Measurements from ENCODE around the gene CTNND2.

The CTNND2 gene

DNA sequence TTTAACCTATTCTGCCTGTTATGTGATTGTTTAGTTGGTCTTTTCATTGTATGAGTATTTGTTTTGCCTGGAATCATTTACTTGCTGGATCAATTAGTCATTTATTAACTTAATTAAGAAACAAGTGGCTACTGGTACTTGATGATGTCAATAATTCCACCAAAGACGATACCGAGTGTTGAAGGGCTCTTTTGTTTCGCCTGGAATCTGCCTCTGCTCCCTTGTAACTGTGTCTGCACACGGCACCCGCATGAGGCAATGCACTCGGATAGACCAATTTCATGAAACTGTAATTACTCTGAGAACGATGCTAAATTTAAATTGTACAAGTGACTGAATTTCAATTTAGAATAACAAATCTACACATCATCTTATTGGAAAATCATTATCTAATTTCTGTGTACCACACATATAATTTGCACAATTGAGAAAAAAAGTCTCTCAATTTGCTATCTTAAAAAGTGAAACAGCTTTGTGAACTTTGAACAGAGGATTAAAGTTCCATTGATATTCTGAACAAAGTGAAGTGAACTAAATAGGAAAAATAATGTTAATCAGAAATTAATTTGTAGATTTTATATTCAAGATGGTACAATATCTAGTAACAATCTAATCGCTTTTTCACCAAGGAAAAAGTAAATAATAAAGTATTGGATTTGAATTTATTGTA, 143.2 kb downstream of the CTNND2 start:
- DNase-seq (ENCODE audit: low spot score), result no peak

DNA sequence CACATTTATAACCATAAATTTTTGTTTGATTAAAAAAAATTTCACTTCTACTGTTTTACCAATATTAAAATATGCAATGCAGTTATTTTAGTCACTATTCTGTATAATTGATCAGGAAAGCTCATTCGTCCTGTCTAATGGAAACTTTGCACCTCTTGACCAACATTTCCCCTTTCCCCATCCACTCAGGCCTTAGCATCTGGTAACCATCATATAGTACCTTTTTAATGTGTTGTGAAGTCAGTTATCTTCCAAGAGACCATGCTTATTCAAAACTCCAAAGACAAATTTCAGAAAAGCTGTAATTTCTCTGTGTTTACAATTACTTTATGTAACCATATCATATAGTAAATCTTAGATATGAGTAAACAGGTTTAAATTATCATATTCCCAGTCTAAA, 145.9 kb downstream of the CTNND2 start:
- DNase-seq (ENCODE audit: low spot score), result no peak

- DNase-seq (ENCODE audit: low spot score), result no peak
These were observed 146.6 kb downstream of the CTNND2 start for GRCh38 chr5:11757661-11758060.

- DNase-seq (ENCODE audit: low spot score), result no peak
These were observed 167.2 kb downstream of the CTNND2 start for GRCh38 chr5:11737010-11737409.

- DNase-seq (ENCODE audit: low spot score), result no peak
These were observed 169.9 kb downstream of the CTNND2 start for GRCh38 chr5:11734369-11734768.

- DNase-seq (ENCODE audit: low spot score), result no peak
These were observed 170.4 kb downstream of the CTNND2 start for GRCh38 chr5:11733840-11734192.

GRCh38 chr5:11733185-11733839, 170.9 kb downstream of the CTNND2 start:
- DNase-seq (ENCODE audit: low spot score), result no peak

DNA sequence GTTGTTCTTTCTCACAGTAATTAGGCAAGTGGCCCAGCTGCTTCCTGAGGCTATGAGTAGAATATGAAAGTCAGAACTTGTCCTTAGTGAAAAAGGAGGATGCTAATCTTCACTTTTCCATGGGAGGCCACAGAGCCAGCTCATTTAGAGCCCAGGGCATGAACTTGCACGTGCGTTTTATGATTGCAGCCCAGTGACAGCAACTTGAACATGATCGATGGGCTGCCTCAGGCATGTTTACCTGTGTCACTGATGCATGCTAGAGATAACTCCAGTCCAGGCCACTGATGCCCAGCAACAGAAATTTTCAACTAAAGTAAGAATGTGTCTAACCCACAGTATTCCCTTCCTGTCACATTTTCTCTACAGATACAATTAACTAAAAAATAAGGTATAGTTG, 179.3 kb downstream of the CTNND2 start:
- DNase-seq (ENCODE audit: low spot score), result no peak

DNA sequence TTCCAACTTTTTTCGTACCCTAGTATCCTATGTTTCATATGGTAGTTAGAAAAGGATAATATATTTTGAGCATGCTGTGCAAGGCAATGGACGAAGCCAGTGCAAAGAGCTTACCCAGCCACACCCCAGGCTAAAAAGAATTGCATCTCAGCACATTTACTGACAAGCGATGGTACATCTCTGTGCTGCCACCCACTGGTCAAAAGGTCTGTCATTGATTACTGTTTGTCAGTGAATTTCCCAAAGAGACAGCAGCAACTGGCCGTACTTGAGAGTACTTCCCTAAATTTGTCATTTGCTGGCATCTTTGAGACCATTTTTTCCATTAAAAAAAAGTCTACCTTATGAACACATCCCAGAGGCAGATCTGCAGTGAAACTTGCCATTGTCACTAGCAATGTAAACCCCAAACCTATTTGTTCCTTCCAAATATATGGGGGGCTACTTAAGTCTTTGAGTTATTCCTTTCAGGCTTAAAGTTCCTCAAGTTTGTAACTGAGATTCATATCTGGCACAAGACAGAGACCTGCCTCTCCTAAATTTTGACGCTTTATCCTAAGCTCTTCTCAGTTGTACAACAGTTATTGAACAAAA, 184.3 kb downstream of the CTNND2 start:
- DNase-seq (ENCODE audit: low spot score), result no peak

DNA sequence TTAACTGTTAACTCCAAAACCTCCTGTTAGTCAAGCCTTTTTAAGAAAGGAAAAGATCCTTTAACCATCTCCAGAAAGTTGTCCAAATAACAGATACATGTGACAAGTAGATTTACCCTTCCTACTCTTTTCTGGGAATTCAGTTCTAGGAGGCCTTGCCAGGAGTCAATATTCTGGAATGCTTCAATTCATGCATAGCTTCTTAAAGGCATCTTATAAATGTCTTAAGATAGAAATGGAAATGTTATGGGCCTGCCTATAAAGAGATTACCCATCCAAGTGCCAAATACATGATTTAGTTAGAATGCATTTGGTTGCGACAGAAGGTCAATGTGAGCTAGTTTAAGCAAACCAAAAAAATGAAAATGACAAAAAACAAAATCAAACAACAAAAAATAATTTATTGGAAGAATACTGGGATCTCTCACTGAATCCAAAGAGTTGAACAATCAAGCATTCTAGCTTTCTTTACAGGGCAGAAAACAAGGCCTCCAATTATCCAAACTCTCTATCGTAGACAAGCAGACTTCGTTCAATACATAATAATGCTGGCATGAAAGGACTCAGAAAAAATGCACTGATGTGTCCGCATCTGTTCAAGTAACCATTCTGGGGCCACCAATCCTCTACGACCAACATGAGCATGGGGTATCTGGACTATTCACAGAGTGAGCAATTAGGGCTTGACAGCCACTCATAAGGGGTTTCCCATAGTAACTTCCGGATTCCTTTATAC, 188.6 kb downstream of the CTNND2 start:
- DNase-seq (ENCODE audit: low spot score), result no peak

- no peak for DNase-seq (ENCODE audit: low spot score)
These were observed 192.3 kb downstream of the CTNND2 start for GRCh38 chr5:11711932-11712331.

- DNase-seq (ENCODE audit: low spot score), result no peak
These were observed 195.2 kb downstream of the CTNND2 start for GRCh38 chr5:11709021-11709420.

DNA sequence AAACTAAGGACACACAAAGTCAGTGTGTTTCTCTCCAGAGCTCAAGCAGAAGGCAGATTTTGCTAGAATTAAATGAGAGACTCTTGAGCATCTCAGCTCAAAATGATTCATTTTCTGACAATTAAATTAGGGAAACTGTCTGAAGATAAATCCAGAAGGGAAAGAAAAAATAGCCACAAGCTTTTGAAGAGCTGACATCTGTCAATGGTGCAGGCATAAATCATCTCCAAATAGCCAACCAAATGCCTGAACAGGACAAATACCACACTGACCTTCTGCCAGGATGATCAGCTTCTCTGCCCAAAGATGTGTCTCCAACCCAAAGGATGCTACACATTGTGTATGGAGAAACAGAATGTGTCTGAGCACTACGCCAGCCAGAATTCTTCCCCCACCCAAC, 199.3 kb downstream of the CTNND2 start:
- DNase-seq (ENCODE audit: low spot score), result no peak

GRCh38 chr5:11700391-11700790, 203.9 kb downstream of the CTNND2 start:
- no peak for DNase-seq (ENCODE audit: low spot score)

- no peak for DNase-seq (ENCODE audit: low spot score)
These were observed 211.6 kb downstream of the CTNND2 start for GRCh38 chr5:11692636-11693035.

GRCh38 chr5:11687498-11687897, 216.7 kb downstream of the CTNND2 start:
- no peak for DNase-seq (ENCODE audit: low spot score)

DNA sequence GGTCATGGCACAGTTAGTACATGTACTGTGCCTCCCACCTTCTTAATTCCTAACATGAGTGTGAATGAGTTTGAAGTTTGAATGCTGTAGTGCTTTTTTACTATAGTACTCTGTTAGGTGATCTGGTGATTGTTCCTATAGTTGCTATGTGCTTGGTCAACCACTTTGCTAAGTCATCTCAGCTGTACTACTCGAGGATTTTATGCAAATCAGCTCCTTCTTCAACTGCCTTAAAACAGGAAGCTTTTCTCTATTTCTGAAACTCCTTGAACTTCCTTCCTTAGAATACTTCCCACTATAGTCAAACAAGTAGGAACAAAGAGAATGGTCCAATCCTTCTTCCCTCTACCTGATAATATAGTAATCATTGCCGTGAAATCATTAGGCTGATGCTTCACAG, 219.6 kb downstream of the CTNND2 start:
- no peak for DNase-seq (ENCODE audit: low spot score)

DNA sequence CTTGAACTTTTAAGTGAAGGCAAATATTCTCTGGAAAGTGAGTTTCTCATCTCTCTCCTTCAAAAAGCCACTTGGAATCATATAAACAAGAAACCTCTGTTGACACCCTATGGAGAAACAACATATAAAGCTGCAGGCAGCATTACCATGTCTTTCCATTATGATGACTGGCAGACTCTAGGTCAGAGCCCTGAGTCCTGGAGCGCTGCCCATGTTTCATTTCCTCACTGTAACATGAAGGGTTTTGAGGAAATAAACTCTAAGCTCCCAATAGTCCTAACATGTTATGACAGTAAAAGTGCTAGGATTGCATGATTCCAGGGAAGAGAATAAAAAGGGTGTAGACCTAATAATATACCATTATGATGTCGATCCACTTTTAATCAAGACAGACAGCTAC, 220.6 kb downstream of the CTNND2 start:
- no peak for DNase-seq (ENCODE audit: low spot score)

- DNase-seq (ENCODE audit: low spot score), result no peak
These were observed 222.4 kb downstream of the CTNND2 start for GRCh38 chr5:11681796-11682195.

- DNase-seq (ENCODE audit: low spot score), result no peak
These were observed 224.6 kb downstream of the CTNND2 start for GRCh38 chr5:11679676-11680075.

- no peak for DNase-seq (ENCODE audit: low spot score)
These were observed 229.1 kb downstream of the CTNND2 start for GRCh38 chr5:11675184-11675583.

GRCh38 chr5:11672385-11673085, 231.7 kb downstream of the CTNND2 start:
- no peak for DNase-seq (ENCODE audit: low spot score)

Data from kidney capillary endothelial cell (primary cell).